CD4-positive, alpha-beta memory T cell (primary cell): ENCODE results near the gene CEMIP2. TPM values are rescaled to one million over a fixed set of nuclear protein-coding genes. Genes with fewer than 3 reads are reported as not detected.

Experiments
- CTCF ChIA-PET: fragments of 350-600 bp; sonication (Branson Sonifier 250); formaldehyde crosslinking; loops from one replicate; lab custom pipeline; 2021; ENCODE audit warnings: inconsistent platforms; ENCODE audit not compliant: partially characterized antibody; lab: Charles Lee
- POLR2A ChIA-PET: fragments of 350-600 bp; sonication (Branson Sonifier 250); formaldehyde crosslinking; loops from one replicate; lab custom pipeline; 2021; ENCODE audit not compliant: partially characterized antibody; lab: Charles Lee
- DNase-seq, 5 donors: peaks; one replicate each; pipeline versions ENCODE4 v3.0.0 to v3.0.0-alpha.2; 2020 to 2022; ENCODE audit warnings: mixed read lengths in 1 of 5
- H3K27ac ChIP-seq: one replicate; pipeline ENCODE4 v1.7.0; 2013; ENCODE audit warnings: low read depth, low read length
- H3K27me3 ChIP-seq: 2 replicates; pipeline ENCODE4 v1.7.0; 2013; ENCODE audit warnings: mild to moderate bottlenecking, low read length, moderate library complexity; ENCODE audit not compliant: insufficient read depth
- H3K36me3 ChIP-seq: 2 replicates; pipeline ENCODE4 v1.7.0; 2013; ENCODE audit warnings: mild to moderate bottlenecking, low read length, moderate library complexity; ENCODE audit not compliant: insufficient read depth
- H3K4me1 ChIP-seq: 2 replicates; pipeline ENCODE4 v1.7.0; 2013; ENCODE audit warnings: mild to moderate bottlenecking, low read length, moderate library complexity; ENCODE audit not compliant: insufficient read depth
- H3K4me3 ChIP-seq, 2 donors: one replicate each; pipeline ENCODE4 v1.7.0; 2013; ENCODE audit warnings: low read length in 2 of 2, mild to moderate bottlenecking in 1 of 2
- H3K9me3 ChIP-seq, 2 donors: one replicate each; pipeline ENCODE4 v1.7.0; 2013; ENCODE audit warnings: low read length in 2 of 2, control low read depth in 1 of 2; ENCODE audit not compliant: control insufficient read depth in 1 of 2
- H3K27ac Mint-ChIP-seq, 7 donors: one replicate each; pipeline ENCODE4 v1.8.0; 2020 to 2021; ENCODE audit warnings: mixed read lengths in 7 of 7, mild to moderate bottlenecking in 6 of 7, inconsistent platforms in 3 of 7, moderate library complexity in 3 of 7
- H3K27me3 Mint-ChIP-seq, 2 donors: one replicate each; pipeline ENCODE4 v1.8.0; 2020 to 2021; ENCODE audit warnings: mixed read lengths in 2 of 2
- H3K36me3 Mint-ChIP-seq, 2 donors: one replicate each; pipeline ENCODE4 v1.8.0; 2020 to 2021; ENCODE audit warnings: mixed read lengths in 2 of 2, inconsistent platforms in 1 of 2, mild to moderate bottlenecking in 1 of 2
- H3K4me1 Mint-ChIP-seq, 4 donors: one replicate each; pipeline ENCODE4 v1.8.0; 2020 to 2021; ENCODE audit warnings: mixed read lengths in 4 of 4, mild to moderate bottlenecking in 1 of 4
- H3K4me3 Mint-ChIP-seq, 8 donors: one replicate each; pipeline ENCODE4 v1.8.0; 2020 to 2021; ENCODE audit warnings: mixed read lengths in 8 of 8, mild to moderate bottlenecking in 7 of 8, moderate library complexity in 6 of 8, inconsistent platforms in 3 of 8
- H3K9me3 Mint-ChIP-seq, 8 donors: one replicate each; pipeline ENCODE4 v1.8.0; 2020 to 2021; ENCODE audit warnings: mixed read lengths in 8 of 8, mild to moderate bottlenecking in 5 of 8, inconsistent platforms in 3 of 8, moderate library complexity in 1 of 8
- intact Hi-C: fragments of 100-400 bp; cut with micrococcal nuclease; formaldehyde crosslinking; loops from one replicate; pipeline ENCODE4 v1.15.1; 2023
- polyA plus RNA-seq, 2 donors: library from polyadenylated mRNA; unstranded; fragments of 300-500 nt; fragmentation: Illumina TruSeq; gene quantifications; one replicate each; pipeline ENCODE4 v1.2.3, GENCODE V29; 2021
- total RNA-seq, 2 experiments: library from RNA; stranded (reverse); gene quantifications; one replicate each; pipeline ENCODE4 v1.2.3, GENCODE V29; 2021

The CEMIP2 gene
- total and polyA plus RNA-seq, 4 experiments from 2014 or later: 10.0 to 89.4 (median 50.7) TPM

DNA sequence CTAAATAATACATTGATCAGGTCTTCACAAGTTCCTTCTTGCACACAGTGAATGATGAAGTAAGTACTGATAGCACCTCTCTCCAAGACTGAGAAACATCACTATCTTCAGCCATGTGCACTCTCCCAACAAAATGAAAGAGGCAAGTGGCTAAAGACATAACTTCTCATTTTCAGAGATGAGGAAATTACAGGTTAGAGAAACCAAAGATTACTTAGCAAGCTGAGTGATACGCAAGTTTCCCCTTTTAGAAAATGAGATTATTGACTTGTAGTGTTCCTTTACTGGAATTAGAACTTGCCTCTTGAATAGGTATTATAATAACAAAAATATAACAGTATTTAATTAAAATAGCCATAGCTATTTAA is 21.6 kb downstream of the CEMIP2 start:
- Histone ChIP-seq H3K27me3 (no peaks in the 10 kb centered on the region), H3K4me1 (no peaks in the 10 kb centered on the region), H3K9me3 (no peaks in the 10 kb centered on the region), H3K27ac (no peak overlapping the region), H3K4me3 (no peak overlapping the region), H3K36me3 (peaks cover 23% of the 10 kb centered on the region)
- Mint-ChIP-seq H3K4me1 (peaks cover 17 to 27% (median 21%) of the 10 kb centered on the region in 4 donors), H3K4me3 (no peak overlapping the region), H3K27me3 (no peaks in the 10 kb centered on the region), H3K27ac (no peak overlapping the region), H3K9me3 (peaks cover 0 to 3% (median 0%) of the 10 kb centered on the region in 8 donors), H3K36me3 (peaks cover 61 to 68% of the 10 kb centered on the region in 2 donors)
- no peak for DNase-seq
- intact Hi-C loops: no loop called here
- ChIA-PET CTCF (interaction anchor here (0.9 to 2.0 kb wide), 4 partner anchors 32 to 142 kb away, joined by 3 to 10 read pairs (median 4); no protein-coding TSS in a partner anchor), POLR2A (interaction anchor here (2.2 kb wide), 1 partner anchor 22 kb away, joined by 12 read pairs; the partner anchor contains the start of gene CEMIP2)

DNA sequence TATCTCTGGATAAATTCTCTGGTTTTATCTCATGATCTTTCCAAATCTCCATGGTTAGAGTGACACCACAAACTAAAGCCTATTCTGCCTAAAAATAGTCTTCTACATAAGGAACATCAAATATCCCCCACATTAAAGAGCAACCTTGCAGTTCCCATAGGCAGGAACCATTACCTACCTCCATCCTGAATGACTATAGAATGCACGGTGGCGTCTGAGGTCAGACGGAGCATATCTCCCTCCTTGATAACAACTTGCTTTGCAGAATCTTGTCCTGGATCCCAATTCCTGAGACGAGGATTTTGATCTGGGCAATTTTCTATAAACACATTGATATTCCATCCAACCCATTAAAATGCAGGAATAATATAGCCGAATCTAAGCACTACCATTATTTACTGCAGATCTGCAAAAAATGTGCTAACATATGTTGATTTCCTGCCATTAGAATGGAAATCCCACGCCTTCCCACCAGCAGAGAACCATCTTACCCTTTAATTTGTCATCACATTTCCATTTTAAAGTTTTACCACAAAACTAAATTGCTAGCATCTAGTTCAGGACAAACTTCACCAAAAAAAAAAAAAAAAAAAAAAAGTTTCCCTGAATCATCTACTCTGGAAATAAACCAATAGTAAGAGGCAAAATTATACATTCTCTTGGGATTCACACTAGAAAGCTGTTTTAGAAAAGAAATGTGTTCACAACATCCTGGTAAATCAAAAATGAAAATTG is 22.1 kb downstream of the CEMIP2 start:
- ChIA-PET CTCF (interaction anchor here (0.9 to 1.5 kb wide), 3 partner anchors 31 to 141 kb away, joined by 3 to 5 read pairs (median 3); no protein-coding TSS in a partner anchor), POLR2A (interaction anchor here (2.2 kb wide), 1 partner anchor 22 kb away, joined by 12 read pairs; the partner anchor contains the start of gene CEMIP2)
- Histone ChIP-seq H3K36me3 (peaks cover 23% of the 10 kb centered on the region), H3K27me3 (no peaks in the 10 kb centered on the region), H3K4me1 (no peaks in the 10 kb centered on the region), H3K9me3 (no peaks in the 10 kb centered on the region), H3K27ac (no peak overlapping the region), H3K4me3 (no peak overlapping the region)
- Mint-ChIP-seq H3K4me1 (peaks cover 15 to 24% (median 19%) of the 10 kb centered on the region in 4 donors), H3K27me3 (no peaks in the 10 kb centered on the region), H3K36me3 (peaks cover 60 to 67% of the 10 kb centered on the region in 2 donors), H3K9me3 (peaks cover 0 to 3% (median 0%) of the 10 kb centered on the region in 8 donors), H3K27ac (peak overlapping the region in 1 of 7 donors; percentile 48), H3K4me3 (no peak overlapping the region)
- intact Hi-C loops: no loop called here
- no peak for DNase-seq

DNA sequence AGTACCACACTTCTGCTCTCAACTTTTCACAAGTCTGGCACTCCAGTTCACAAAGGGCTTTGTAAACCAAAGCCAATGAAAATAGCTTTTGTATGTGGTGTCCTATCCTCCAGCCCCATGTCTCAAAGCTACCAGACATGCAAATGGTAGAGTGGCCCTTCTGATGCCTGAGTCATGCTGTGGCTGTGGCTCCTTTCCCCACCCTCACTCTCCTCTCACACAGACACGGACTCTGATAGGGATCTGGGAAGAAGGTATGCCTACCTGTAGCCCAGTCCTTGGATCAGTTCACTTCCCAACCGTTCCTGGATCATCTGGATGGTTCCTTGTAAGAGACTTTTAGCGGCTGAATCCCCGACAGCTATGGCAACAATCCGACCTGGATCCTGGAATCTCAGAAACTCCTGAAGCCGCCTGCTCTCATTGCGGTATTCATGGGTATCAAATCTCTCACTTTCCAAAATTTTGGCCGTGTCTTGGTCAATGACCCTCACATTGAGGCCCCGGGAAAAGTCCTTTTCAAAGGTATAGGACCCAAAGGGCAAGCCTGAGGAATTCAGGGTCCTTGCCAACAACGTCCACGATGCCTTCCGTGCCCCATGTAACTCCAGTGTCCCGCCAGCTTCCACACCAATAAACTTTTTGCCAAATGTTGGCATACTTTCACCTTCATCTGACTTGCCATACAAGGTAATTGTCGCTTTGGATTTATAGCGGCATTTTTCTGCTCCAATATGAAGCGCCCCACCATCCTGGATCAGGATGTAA is 23.4 kb downstream of the CEMIP2 start:
- peaks cover 13 to 22% (median 17%) of the 10 kb centered on the region in 4 donors for H3K4me1 Mint-ChIP-seq
- intact Hi-C loops: no loop called here

DNA sequence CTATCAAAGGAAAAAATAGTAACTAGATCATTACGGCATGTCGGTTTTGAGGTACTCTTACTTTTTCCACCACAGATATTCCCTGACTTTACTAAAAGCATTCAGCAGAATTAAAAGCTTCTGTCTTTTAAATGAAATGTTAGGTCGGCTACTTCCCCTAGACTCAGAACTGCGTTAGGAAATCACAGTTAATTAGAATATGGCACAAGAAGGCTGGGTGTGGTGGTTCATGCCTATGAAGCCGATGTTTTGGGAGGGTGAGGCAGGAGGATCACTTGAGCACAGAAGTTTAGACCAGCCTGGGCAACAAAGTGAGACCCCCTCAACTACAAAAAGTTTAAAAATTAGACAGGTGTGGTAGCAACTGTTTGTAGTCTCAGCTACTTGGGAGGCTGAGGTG is 24.4 kb downstream of the CEMIP2 start:
- H3K4me1 ChIP-seq: no peaks in the 10 kb centered on the region
- Mint-ChIP-seq H3K9me3 (peaks cover 0 to 3% (median 0%) of the 10 kb centered on the region in 8 donors), H3K36me3 (peaks cover 62 to 71% of the 10 kb centered on the region in 2 donors), H3K4me1 (peaks cover 13 to 21% (median 17%) of the 10 kb centered on the region in 4 donors), H3K27ac (no peak overlapping the region), H3K4me3 (no peak overlapping the region), H3K27me3 (no peaks in the 10 kb centered on the region)
- ChIA-PET POLR2A (interaction anchor here (1.1 kb wide), 1 partner anchor 23 kb away, joined by 3 read pairs; no protein-coding TSS in a partner anchor), CTCF (no interaction called here)
- no peaks in the 10 kb centered on the region for H3K9me3 ChIP-seq
- no peak for DNase-seq
- no peaks in the 10 kb centered on the region for H3K27me3 ChIP-seq
- H3K4me3 ChIP-seq: no peak overlapping the region
- H3K36me3 ChIP-seq: peaks cover 18% of the 10 kb centered on the region
- intact Hi-C loops: no loop called here
- H3K27ac ChIP-seq: no peak overlapping the region

More for the DNA sequence above, 23.4 kb downstream of the CEMIP2 start:
- H3K27me3 ChIP-seq: no peaks in the 10 kb centered on the region
- Mint-ChIP-seq H3K27me3 (no peaks in the 10 kb centered on the region), H3K27ac (peak overlapping the region in 2 of 7 donors; percentile 9 to 70), H3K9me3 (peaks cover 0 to 3% (median 0%) of the 10 kb centered on the region in 8 donors), H3K4me3 (peak overlapping the region in 1 of 8 donors; percentile 37), H3K36me3 (peaks cover 62 to 69% of the 10 kb centered on the region in 2 donors)
- ChIA-PET CTCF (interaction anchor here (1.5 kb wide), 1 partner anchor 140 kb away, joined by 3 read pairs; no protein-coding TSS in a partner anchor), POLR2A (no interaction called here)
- H3K36me3 ChIP-seq: peaks cover 23% of the 10 kb centered on the region
- no peaks in the 10 kb centered on the region for H3K9me3 ChIP-seq
- no peak overlapping the region for H3K4me3 ChIP-seq
- H3K4me1 ChIP-seq: no peaks in the 10 kb centered on the region
- H3K27ac ChIP-seq: no peak overlapping the region
- DNase-seq: no peak

DNA sequence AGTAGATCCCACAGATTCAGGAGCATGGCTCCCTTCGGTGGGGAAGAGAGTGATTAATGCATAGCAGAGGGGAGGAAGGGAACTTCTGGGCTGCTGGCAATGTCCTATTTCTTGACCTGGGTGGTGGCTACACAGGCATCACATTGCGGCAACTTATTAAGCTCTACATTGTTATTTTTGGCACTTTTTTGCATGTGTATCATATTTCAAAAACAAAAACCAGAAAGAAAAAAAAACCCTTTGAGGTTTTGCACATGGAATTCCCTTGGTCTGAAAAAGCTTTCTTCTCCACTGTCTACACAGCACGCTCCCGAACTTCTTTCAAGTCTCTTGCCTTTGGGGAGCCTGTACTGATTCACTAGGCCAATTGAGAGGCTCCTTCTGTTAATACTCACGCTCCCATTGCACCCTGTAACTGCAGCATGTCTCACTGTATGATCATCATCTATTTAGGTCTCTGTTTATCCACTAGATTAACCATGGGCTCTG is 25.1 kb downstream of the CEMIP2 start:
- H3K4me1 Mint-ChIP-seq: peaks cover 8 to 17% (median 14%) of the 10 kb centered on the region in 4 donors
- DNase-seq: no peak
- H3K9me3 ChIP-seq: no peaks in the 10 kb centered on the region
- H3K27ac Mint-ChIP-seq: peak overlapping the region in 1 of 7 donors; percentile 43
- no peak overlapping the region for H3K4me3 Mint-ChIP-seq
- peaks cover 59 to 69% of the 10 kb centered on the region in 2 donors for H3K36me3 Mint-ChIP-seq
- CTCF ChIA-PET: no interaction called here
- POLR2A ChIA-PET: interaction anchor here (1.1 kb wide), 1 partner anchor 24 kb away, joined by 3 read pairs; no protein-coding TSS in a partner anchor
- H3K27me3 Mint-ChIP-seq: no peaks in the 10 kb centered on the region
- no peak overlapping the region for H3K4me3 ChIP-seq
- H3K27me3 ChIP-seq: no peaks in the 10 kb centered on the region
- H3K27ac ChIP-seq: no peak overlapping the region
- intact Hi-C loops: no loop called here
- no peaks in the 10 kb centered on the region for H3K4me1 ChIP-seq
- H3K36me3 ChIP-seq: peaks cover 13% of the 10 kb centered on the region
- H3K9me3 Mint-ChIP-seq: peaks cover 0 to 3% (median 0%) of the 10 kb centered on the region in 8 donors

DNA sequence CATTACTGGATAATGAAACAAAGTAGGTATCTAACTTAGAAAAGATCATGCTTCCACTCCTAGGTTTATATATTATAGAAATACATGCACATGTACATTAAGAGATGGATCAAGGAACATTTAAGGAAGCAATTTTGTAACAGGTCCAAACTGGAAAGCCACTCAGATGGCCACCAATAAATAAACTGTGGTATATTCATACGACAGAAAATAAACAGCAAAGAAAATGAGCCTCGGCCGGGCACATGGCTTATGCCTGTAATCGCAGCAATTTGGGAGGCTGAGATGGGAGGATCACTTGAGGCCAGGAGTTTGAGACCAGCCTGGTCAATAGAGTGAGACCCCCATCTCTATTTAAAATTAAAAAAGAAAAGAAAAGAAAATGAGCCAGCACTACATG is 25.6 kb downstream of the CEMIP2 start:
- H3K36me3 ChIP-seq: peaks cover 11% of the 10 kb centered on the region
- intact Hi-C loops: no loop called here
- peaks cover 5 to 17% (median 11%) of the 10 kb centered on the region in 4 donors for H3K4me1 Mint-ChIP-seq
- H3K4me3 ChIP-seq: no peak overlapping the region
- H3K27ac Mint-ChIP-seq: peak overlapping the region in 1 of 7 donors; percentile 22
- ChIA-PET CTCF (no interaction called here), POLR2A (interaction anchor here (1.1 kb wide), 1 partner anchor 24 kb away, joined by 3 read pairs; no protein-coding TSS in a partner anchor)
- H3K4me1 ChIP-seq: no peaks in the 10 kb centered on the region
- H3K27ac ChIP-seq: no peak overlapping the region
- H3K4me3 Mint-ChIP-seq: no peak overlapping the region
- no peaks in the 10 kb centered on the region for H3K27me3 Mint-ChIP-seq
- H3K9me3 Mint-ChIP-seq: peaks cover 0 to 3% (median 0%) of the 10 kb centered on the region in 8 donors
- no peak for DNase-seq
- peaks cover 53 to 67% of the 10 kb centered on the region in 2 donors for H3K36me3 Mint-ChIP-seq
- H3K27me3 ChIP-seq: no peaks in the 10 kb centered on the region
- no peaks in the 10 kb centered on the region for H3K9me3 ChIP-seq
